MCF 10A (cell line): ENCODE data around the gene FMNL1. TPM values are rescaled to one million over a fixed set of nuclear protein-coding genes. Genes with fewer than 3 reads are reported as not detected.

ENCODE experiments used
- BruUV-seq: library from RNA; stranded (reverse); fragments of 400-500 nt; replicated peaks from 2 replicates; lab custom pipeline; 2021; lab: Mats Ljungman, UMichigan
- CTCF ChIA-PET: fragments of 300-600 bp; sonication (Branson Sonifier 250); formaldehyde crosslinking; extraction: SDS; loops from one replicate; lab custom pipeline; 2021; ENCODE audit warnings: antibody characterized with exemption, inconsistent platforms; lab: Yijun Ruan, JAX
- POLR2A ChIA-PET: fragments of 300-600, 350-650 bp; sonication (Branson Sonifier 250); formaldehyde crosslinking; extraction: SDS; loops from one replicate; lab custom pipeline; 2020; ENCODE audit warnings: antibody characterized with exemption, inconsistent platforms; lab: Yijun Ruan, JAX
- DNase-seq: peaks from one replicate; pipeline ENCODE4 v3.0.0-alpha.2; 2018; ENCODE audit not compliant: unreplicated experiment
- H3K27ac Mint-ChIP-seq: one replicate; pipeline ENCODE4 v1.8.0; 2022; ENCODE audit warnings: mild to moderate bottlenecking, low read depth, mixed read lengths; ENCODE audit not compliant: unreplicated experiment
- H3K27me3 Mint-ChIP-seq: one replicate; pipeline ENCODE4 v1.8.0; 2022; ENCODE audit warnings: mixed read lengths; ENCODE audit not compliant: insufficient read depth, unreplicated experiment
- H3K36me3 Mint-ChIP-seq: one replicate; pipeline ENCODE4 v1.8.0; 2022; ENCODE audit warnings: mild to moderate bottlenecking, moderate library complexity, mixed read lengths; ENCODE audit not compliant: insufficient read depth, unreplicated experiment
- H3K4me1 Mint-ChIP-seq: one replicate; pipeline ENCODE4 v1.8.0; 2022; ENCODE audit warnings: mixed read lengths; ENCODE audit not compliant: insufficient read depth, unreplicated experiment
- H3K4me3 Mint-ChIP-seq: one replicate; pipeline ENCODE4 v1.8.0; 2022; ENCODE audit warnings: mild to moderate bottlenecking, moderate library complexity, mixed read lengths; ENCODE audit not compliant: unreplicated experiment
- H3K9me3 Mint-ChIP-seq: one replicate; pipeline ENCODE4 v1.8.0; 2022; ENCODE audit warnings: mixed read lengths; ENCODE audit not compliant: unreplicated experiment
- intact Hi-C: fragments of 100-400 bp; cut with micrococcal nuclease; formaldehyde crosslinking; loops from 2 replicates; pipeline ENCODE4 v1.14.1; 2022
- total RNA-seq: library from RNA; stranded (reverse); gene quantifications from 2 replicates; pipeline ENCODE4 v1.2.3, GENCODE V29; 2022
- TF ChIP-seq, protein P1 (sequence below): fragments of 200-600 bp; IDR thresholded peaks from one replicate; pipeline ENCODE4 v1.8.0; 2022; ENCODE audit warnings: antibody characterized with exemption, mild to moderate bottlenecking; ENCODE audit not compliant: unreplicated experiment

FMNL1 gene
- total RNA-seq, 1 experiment from 2014 or later, result 28.1 TPM

- Mint-ChIP-seq H3K36me3 (no peaks in the 10 kb centered on the region), H3K27ac (no peak overlapping the region), H3K4me3 (no peak overlapping the region), H3K9me3 (no peaks in the 10 kb centered on the region), H3K27me3 (no peaks in the 10 kb centered on the region), H3K4me1 (peaks cover 34% of the 10 kb centered on the region)
- ChIA-PET CTCF (interaction anchor here (0.6 to 2.9 kb wide), 13 partner anchors 11 to 1522 kb away, joined by 3 to 25 read pairs (median 3); partner anchors contain the start of gene ACBD4), POLR2A (interaction anchor here (0.6 to 3.5 kb wide), 6 partner anchors 16 to 306 kb away, joined by 3 to 26 read pairs (median 4); partner anchors contain the start of gene HEXIM1)
- TF ChIP-seq, protein P1, sequence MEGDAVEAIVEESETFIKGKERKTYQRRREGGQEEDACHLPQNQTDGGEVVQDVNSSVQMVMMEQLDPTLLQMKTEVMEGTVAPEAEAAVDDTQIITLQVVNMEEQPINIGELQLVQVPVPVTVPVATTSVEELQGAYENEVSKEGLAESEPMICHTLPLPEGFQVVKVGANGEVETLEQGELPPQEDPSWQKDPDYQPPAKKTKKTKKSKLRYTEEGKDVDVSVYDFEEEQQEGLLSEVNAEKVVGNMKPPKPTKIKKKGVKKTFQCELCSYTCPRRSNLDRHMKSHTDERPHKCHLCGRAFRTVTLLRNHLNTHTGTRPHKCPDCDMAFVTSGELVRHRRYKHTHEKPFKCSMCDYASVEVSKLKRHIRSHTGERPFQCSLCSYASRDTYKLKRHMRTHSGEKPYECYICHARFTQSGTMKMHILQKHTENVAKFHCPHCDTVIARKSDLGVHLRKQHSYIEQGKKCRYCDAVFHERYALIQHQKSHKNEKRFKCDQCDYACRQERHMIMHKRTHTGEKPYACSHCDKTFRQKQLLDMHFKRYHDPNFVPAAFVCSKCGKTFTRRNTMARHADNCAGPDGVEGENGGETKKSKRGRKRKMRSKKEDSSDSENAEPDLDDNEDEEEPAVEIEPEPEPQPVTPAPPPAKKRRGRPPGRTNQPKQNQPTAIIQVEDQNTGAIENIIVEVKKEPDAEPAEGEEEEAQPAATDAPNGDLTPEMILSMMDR, result no peak
- DNase-seq, result no peak
- intact Hi-C loops, result no loop called here
- BruUV-seq, result no TSS peak
Measured at GRCh38 chr17:45231481-45232116, 9.9 kb downstream of the FMNL1 start.

DNA sequence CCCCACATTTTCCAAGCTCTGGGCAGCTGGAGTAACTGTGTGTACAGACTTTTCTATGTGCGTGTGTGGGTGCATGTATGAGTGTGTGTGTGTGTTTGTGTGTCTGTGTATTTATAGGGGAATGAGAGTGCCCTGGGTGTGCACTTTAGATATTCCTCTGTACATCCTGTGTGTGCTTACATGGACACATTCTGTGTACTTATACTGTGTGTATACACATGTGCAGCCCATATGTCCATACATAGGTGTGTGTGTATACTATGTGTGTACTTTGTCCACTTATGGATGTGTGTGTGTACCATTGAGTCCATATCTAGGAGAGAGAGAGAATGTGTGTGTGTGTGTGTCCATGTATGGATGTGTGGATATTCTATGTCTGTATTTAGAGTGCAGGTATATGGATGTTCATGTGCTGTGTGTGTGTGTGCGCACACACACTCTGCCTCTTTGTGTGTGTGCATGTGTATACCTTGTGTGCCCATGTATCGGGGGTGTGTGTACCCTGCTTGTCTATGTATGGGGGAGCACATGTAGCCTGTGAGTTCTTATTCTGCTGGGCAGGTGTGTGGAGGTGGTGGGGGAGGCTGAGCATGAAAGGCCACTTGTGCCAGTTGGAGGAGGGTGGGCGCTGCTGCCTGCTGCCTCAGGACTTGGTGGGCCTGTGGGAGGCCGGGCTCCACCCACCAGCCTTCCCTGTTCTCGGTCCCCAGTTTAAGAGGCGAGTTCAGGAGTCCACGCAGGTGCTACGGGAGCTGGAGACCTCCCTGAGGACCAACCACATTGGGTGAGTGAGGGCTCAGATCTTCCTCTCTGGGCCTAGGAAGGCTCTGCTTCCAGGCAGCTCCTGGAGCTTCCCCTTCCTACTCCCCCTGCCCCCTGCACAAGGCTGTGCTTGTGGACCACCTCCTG is 11.1 kb downstream of the FMNL1 start:
- peaks cover 22% of the 10 kb centered on the region for H3K4me1 Mint-ChIP-seq
- no peak for DNase-seq
- H3K27ac Mint-ChIP-seq, result no peak overlapping the region
- ChIA-PET POLR2A (interaction anchor here (0.8 kb wide), 2 partner anchors 83 to 84 kb away, joined by 3 to 4 read pairs; partner anchors contain the start of gene HEXIM1), CTCF (interaction anchor here (0.6 to 2.9 kb wide), 11 partner anchors 11 to 137 kb away, joined by 3 to 25 read pairs (median 4); partner anchors contain the start of genes ACBD4 and FMNL1)
- TF ChIP-seq, protein P1, result no peak
- H3K36me3 Mint-ChIP-seq, result no peaks in the 10 kb centered on the region
- BruUV-seq, result no TSS peak
- no peak overlapping the region for H3K4me3 Mint-ChIP-seq
- H3K9me3 Mint-ChIP-seq, result no peaks in the 10 kb centered on the region
- intact Hi-C loops, result no loop called here
- no peaks in the 10 kb centered on the region for H3K27me3 Mint-ChIP-seq

DNA sequence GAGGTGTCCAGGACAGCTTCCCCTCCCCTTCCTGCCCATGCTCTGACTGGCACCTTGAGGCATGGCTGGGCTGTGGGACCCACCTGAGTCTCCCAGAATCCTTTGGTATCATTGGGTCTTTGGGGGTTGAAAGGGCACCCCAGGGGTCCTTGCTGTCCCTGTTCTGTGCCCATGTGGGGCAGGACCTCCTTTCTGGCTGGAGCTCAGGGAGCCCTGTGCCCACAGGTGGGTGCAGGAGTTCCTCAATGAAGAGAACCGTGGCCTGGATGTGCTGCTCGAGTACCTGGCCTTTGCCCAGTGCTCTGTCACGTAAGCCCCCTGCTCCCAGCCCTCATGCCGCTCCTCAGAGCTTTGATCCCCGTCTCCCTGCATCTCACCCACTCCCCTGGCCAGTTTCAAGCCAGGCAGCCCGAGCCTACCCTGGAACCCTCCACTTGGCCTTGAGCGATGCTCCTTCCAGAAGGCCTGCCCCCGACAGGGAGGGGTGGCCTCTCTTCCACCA is 11.8 kb downstream of the FMNL1 start:
- no peak for DNase-seq
- no TSS peak for BruUV-seq
- Mint-ChIP-seq H3K27ac (no peak overlapping the region), H3K4me1 (peaks cover 15% of the 10 kb centered on the region), H3K27me3 (no peaks in the 10 kb centered on the region), H3K4me3 (no peak overlapping the region), H3K9me3 (no peaks in the 10 kb centered on the region), H3K36me3 (no peaks in the 10 kb centered on the region)
- POLR2A ChIA-PET, result interaction anchor here (0.8 kb wide), 1 partner anchor 85 kb away, joined by 3 read pairs; the partner anchor contains the start of gene HEXIM1
- intact Hi-C loops, result no loop called here
- TF ChIP-seq, protein P1, result no peak
- CTCF ChIA-PET, result interaction anchor here (0.6 to 1.3 kb wide), 5 partner anchors 12 to 73 kb away, joined by 3 to 7 read pairs (median 4); partner anchors contain the start of gene FMNL1
